Fibroblast of skin of back (primary cell): ENCODE measurements around the gene PTCRA.
A peak's percentile ranks its signal among the peaks of the same experiment; 100 is the strongest.
"Not testable (repeated sequence)": the region's sequence is repeated elsewhere in the genome, so short reads cannot be mapped to it uniquely, and the experiment has no call there.

Source experiments
- DNase-seq: peaks from one replicate; pipeline ENCODE4 v3.0.0-alpha.2; 2013

Gene PTCRA

DNA sequence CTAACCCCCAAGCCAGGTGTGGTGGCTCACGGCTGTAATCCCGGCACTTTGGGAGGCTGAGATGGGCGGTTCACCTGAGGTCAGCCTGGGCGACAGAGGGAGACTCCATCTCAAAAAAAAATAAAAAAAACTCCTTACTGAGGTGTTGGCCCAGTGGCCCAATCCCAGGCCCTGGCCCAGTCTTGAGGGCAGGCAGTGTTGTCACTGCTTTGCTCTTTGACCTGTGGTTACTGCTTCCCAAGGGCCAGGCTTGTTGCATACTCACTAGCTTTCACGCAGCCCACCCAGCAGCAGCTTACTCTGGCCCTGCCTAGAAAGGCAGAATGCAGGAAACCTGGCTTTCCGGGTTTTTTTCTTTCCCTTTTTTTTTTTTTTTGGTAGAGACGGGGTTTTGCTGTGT is 26.6 kb downstream of the PTCRA start:
- DNase-seq: no peak

DNA sequence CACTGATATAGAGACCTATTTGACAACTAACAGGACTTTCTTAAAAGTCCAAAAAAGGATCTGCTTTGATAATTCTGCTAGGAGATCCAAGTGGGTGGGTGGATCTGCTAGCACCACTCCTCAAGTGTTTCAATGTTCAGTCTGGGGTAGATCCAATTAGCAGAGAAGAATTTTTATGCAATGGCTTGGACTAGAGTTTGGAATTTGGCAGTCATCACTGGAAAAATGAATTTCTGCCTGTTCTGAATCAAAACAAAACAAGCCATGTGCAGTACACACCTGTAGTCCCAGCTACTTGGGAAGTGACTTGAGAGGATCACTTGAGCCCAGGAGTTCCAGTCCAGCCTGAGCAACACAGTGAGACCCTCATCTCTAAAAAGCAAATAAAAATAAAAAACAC is 32.1 kb downstream of the PTCRA start:
- DNase-seq: no peak

DNA sequence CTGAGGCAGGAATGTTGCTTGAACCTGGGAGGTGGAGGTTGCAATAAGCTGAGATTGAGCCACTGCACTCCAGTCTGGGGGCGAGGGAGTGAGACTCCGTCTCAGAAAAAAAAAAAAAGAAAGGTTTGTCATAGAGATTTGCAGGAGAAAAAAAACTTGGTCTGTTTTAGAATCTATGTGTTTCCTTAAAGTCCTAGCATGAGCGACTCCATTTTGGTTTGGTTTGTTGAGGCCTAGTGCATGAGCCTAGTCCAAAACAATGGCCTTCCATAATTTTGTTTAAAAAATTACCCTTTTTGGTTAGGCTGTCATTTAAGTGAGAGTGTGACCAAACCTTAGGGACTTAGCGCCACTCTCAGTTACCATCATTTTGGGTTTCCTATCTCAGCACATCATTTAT is 36.5 kb downstream of the PTCRA start:
- no peak for DNase-seq

DNA sequence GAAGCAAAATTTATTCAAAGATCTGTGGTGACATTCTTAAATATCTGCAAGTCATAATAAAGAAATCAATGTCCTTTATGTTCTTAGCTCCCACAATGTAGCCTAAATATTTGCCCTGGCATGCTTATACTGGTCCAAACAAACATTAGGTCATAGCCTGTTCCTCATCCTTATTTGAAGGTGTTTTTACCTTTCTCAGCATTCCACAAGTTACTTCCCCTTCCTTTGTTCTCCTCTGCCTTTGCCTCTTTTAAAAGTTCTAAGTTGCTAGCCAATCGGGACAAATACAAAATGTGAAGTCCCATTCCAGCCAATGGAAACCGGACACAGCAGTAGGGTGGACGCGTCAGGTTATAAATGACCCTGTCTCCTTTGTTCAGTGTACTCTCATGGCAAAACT is 38.6 kb downstream of the PTCRA start:
- not testable (repeated sequence) for DNase-seq

DNA sequence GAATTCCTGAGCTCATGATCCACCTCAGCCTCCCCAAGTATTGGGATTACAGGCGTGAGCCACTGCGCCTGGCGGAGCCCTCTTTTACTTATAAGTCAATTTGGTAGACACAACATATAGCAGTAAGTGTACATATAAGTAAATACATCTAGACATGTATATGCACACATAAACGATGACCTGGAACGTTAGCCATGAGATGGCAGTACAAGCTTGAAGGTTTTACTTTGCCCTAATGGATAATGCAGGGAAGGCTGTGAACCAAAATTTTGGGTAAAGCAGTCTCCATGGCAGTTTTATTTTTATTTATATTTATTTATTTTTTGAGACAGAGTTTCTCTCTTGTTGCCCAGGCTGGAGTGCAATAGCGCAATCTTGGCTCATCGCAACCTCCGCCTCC is 42.3 kb downstream of the PTCRA start:
- DNase-seq: no peak

DNA sequence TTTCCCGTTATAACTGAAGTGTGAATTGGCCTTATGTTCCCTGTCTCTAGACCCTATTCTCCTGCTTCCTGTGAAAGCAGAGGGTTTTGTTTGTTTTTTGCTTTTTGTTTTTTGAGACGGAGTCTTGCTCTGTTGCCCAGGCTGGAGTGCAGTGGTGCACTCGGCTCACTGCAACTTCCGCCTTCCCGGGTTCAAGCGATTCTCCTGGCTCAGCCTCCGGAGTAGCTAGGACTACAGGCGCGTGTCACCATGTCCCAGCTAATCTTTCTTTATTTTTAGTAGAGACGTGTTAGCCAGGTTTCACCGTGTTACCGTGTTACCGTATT is 44.0 kb downstream of the PTCRA start:
- no peak for DNase-seq

DNA sequence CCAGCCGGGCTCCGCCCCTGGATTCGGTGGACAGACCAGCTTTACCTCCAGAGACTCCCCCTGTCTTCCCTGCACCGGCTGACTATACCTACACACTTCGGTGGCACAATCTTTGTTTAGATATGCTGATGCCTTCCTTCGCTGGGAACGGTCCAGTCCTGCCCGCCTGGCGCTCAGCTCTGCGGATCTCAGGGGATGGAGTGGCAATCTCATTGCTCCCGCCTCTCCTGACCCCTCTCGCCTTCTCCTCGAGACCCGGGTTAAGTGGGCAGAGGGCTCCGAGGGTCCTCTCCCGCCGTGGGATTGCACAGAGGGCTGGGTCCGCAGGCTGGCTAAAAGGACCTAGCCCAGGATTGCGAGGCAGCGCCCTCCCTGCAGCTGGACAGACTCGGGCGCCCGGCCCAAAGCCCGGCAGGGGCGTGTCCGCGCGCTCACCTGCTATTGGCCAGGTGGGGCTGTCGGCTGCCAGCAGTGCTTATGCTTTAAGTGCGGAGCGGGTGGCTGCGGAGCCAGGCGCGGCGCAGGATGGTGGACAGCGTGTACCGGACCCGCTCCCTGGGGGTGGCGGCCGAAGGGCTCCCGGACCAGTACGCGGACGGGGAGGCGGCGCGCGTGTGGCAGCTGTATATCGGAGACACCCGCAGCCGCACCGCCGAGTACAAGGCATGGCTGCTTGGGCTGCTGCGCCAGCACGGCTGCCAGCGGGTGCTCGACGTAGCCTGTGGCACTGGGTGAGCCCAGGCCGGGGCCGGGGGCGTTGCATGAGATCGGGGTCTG is 44.6 kb downstream of the PTCRA start, which contains the start of gene GNMT:
GNMT (plus strand) TSS at position 512 of the 777 bp plus-strand sequence; CDS start at position 526, 14 bp downstream.
- no peak for DNase-seq

DNA sequence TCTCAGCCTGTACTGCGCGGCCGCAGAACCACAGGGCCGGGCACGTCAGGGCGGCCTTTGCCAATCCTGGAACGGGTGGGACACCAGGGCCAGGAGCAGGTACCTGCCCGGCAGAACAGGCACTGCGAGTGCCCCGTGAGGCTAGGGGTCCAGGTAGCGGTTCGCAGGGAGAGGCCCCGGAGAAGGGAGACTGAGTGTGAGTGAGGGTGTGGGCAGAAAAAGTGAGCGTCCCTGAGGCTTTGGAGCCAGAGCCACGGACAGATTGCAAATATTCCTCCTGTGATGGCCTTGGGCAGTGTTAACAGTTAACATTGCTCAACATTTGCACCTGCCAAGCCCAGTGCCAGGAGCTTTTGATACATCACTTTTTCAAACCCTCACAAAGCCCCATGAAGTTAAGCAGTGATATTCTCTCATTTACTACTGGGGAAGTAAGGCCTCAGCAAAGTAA is 45.2 kb downstream of the PTCRA start:
- no peak for DNase-seq

DNA sequence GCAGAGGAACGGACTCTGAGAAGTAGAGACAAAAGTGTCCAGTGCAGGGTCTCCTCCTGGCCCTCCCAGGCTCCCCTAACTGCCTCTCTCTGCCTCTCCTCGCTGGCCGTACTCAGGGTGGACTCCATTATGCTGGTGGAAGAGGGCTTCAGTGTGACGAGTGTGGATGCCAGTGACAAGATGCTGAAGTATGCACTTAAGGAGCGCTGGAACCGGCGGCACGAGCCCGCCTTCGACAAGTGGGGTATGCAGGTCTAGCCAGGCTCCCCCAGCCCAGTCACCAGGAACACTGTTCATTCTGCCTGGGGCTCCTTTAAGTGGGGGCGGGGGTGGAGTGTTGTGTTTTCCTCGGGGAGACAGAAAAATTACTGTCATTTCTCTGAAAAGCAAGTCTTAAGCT is 46.2 kb downstream of the PTCRA start:
- no peak for DNase-seq

DNA sequence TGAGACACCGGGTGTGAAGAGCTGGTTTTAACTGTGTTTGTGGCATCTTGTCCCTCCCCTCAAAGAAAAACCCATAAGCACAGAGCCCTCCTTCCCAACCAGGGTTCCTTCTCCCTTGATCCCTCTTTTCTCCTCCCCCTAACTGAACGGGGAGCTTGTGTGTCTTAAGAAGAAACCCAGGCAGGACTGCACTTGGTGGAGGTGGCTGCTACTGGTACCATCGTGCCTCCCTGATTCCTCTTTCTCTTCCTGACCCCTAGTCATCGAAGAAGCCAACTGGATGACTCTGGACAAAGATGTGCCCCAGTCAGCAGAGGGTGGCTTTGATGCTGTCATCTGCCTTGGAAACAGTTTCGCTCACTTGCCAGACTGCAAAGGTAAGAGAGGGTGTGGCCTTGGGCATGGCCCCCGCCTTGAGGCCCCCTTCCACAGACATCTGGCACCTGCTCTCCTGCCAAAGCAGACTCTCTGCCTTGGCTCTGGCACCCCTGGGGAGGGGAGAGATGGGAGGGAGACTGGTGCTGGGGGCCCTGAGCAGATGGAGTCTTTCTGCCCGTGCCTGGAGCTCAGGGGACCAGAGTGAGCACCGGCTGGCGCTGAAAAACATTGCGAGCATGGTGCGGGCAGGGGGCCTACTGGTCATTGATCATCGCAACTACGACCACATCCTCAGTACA is 46.8 kb downstream of the PTCRA start:
- no peak for DNase-seq

DNA sequence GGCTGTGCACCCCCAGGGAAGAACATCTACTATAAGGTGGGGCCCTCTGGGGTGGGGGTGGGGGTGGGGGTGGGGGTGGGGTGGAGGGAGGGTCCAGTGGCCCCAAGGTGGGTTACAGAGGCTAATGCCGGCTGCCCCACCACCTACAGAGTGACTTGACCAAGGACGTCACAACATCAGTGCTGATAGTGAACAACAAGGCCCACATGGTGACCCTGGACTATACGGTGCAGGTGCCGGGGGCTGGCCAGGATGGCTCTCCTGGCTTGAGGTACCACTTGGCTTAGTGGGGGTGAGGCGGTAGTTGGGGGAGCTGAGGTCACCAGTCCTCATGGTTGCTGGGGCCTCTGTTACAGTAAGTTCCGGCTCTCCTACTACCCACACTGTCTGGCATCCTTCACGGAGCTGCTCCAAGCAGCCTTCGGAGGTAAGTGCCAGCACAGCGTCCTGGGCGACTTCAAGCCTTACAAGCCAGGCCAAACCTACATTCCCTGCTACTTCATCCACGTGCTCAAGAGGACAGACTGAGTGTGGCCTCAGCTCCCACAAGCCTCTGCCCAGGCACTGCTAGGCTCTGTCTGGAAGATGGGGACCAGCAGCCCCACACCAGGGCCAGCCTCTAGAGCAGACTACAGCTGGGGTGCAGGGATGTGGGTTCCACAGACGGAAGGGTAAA is 47.5 kb downstream of the PTCRA start:
- DNase-seq: no peak

DNA sequence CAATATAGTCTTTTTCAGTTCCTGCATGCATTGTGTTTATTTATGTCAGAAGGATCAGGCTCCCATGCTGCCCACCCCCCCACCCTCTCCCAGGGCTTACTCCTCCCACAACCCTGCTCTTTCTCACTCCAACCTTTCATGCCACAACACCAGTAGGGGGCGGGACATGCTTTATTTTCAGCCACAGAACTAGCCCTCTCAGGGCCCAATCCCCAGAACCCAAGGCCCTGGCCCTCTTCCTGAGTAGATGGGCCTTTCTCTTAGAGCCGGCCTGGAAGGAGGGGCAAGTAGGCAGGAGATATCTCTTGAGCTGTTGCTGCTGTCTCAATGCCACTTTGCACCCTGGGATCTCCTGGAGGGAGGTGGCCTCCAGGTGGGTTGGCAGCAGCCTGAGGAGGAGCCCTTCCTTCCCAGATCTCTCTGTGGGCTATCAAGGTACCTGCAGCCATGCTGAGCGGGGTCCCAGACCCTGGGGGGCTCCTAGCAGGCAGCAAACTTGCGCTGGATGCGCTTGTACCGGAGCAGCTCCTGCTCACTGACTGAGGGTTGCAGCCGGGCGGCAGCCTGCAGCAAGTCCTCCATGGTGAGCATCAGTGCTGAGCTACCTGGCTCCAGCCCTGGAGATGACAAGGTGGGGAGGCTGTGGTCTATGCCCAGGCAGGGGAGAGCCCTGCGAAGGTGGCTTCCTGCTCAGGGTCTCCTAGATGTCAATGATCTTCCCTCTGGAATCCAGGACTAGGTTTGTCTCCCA is 48.2 kb downstream of the PTCRA start:
- peak; percentile 59 for DNase-seq

DNA sequence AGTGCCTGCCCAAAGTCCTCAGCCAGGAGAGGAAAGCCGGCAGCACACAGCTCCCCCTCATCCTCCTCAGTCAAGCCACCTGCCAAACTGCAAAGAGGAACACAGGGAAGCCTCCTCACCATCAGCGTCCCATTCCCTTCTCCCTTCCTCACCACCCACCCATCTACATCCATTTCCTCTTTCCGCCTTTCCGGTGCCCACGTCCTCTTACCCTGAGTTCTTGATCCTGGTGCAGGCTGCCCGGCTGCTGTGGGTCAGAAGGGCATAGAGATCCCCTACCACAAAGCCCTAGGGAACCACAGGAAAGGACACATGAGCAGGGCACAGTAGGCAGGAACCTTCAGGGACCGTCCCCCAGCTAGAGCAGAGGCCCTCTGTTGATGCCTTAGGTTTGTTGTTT is 50.7 kb downstream of the PTCRA start:
- no peak for DNase-seq

DNA sequence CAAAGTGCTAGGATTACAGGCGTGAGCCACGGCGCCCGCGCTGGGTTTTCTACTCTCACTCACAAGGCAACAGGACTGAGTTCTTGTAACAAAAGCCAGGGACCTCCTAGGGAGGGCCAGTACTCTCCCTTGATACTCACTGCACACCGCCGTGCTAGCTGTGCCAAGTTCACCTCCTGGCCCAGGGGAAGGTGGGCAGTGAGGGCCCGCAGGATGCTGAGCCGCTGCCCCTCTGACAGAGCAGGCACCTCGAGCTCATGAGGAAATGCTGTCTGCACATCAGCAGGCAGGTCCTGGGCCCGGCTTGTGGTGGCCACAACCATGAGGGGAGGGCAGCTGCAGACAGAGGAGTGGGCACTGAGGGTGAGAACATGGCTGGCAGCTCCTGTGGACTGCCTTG is 51.4 kb downstream of the PTCRA start:
- no peak for DNase-seq

DNA sequence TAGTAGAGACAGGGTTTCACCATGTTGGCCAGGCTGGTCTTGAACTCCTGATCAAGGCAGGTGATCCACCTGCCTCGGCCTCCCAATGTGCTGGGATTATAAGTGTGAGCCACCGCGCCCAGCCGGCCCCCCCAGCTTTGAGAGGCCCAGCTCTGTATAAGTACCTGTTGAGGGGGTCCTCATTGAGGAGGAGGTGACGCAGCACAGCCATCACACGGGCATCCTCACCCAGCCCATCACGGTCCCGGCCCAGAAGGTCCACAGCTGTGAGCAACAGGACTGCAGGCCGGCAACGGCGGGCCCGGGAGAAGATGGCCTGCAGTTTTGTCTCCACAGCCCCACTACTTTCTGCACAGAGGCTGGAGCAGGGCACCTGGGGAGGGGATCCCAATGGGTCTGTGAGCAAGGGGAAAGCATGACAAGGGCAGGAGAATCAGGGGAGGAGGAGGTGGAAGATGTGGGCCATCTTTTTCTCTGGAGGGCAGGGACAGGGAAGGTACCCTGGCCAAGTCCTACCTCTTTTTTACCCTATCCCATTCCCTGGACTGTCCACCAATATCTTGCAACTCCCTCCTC is 52.4 kb downstream of the PTCRA start:
- DNase-seq: no peak

DNA sequence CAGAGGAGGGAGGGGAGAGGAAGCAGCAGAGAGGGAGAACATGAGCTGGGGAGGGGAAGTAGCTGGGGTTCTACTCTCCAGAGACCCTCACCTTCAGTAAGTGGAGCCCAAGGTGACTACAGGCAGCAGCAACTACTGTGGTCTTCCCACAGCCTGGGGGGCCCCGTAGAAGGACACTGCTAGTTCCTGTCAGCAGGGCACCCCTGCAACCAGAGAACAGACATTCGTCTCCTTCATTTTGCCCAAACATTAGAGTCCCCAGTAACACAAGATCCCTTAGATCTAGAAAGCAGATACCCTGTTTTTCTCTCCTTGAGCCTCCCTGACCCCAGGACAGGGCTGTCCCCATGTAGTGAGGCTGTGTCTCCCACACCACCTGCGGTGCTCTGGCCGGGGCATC is 52.9 kb downstream of the PTCRA start:
- DNase-seq: no peak

DNA sequence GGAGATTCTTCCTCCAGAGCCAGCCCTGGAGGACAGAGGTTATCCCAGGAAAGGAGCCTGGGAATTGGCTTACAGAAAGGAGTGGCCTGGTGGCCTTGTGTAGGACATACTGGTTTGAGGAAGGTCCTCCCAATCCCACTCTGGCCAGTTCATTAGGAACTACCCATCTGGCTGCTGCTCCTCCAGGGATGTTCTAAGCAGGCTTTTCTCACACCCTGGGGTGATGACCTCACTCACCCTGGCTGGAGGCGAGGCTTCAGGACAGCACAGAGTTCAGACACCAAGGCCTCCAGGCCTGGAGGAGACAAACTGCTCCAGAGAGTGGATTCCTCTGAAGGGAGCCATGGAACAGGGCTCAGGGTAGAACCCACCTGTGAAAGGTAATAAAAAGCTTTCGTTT is 53.6 kb downstream of the PTCRA start:
- DNase-seq: no peak

DNA sequence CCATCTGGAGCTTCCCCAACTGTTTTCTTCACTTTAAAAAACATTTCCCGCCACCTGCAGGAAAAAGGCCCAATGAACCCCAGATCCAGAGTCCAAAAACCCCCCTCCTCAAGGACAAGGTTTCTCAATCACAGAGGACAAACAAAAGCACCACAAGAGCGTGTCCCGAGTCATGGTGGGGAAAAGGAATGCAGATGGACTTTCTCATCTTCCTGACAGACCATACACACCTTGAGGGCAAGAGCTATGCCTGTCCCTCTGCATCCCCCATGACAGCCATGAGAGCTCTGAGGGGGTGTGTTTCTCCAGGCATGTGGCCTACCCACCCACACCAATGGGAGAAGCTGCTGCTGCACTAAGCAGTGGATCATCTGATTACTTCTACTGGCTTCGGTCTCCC is 54.1 kb downstream of the PTCRA start:
- DNase-seq: no peak

DNA sequence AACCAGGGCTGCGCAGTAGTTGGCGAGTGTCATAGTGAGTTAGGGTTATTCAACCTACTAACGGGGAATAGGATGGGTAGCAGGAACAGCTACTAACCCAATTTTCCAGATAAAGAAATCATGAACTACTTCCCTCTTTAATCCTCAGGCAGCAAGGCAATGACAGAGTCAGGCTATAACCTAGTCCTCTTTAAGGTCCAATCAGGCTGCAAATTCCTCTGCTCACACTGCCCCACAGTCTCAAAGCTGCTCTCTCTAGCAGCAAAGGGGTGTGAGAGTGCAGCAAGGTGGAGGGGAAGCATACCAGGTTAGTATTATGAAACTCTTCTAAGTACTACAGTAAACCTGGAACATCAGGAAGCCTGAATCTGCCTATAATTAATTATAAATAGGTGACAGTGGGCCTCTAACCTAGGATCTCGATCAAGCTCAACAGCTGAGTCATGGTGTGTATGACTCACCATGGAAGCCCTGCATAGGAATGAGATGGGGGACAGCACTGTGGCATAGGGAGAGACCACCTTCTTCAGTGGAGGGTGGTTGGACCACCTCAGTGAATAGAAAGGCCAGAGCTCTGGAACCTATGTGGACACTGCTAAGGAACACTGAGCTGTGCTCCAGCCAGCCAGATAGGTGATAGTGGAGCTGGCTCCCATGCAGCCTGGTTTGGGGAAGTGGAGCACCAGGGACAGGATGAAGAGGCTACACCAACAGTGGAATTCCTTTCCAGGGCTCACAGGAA is 55.2 kb downstream of the PTCRA start:
- peak; percentile 56 for DNase-seq

DNA sequence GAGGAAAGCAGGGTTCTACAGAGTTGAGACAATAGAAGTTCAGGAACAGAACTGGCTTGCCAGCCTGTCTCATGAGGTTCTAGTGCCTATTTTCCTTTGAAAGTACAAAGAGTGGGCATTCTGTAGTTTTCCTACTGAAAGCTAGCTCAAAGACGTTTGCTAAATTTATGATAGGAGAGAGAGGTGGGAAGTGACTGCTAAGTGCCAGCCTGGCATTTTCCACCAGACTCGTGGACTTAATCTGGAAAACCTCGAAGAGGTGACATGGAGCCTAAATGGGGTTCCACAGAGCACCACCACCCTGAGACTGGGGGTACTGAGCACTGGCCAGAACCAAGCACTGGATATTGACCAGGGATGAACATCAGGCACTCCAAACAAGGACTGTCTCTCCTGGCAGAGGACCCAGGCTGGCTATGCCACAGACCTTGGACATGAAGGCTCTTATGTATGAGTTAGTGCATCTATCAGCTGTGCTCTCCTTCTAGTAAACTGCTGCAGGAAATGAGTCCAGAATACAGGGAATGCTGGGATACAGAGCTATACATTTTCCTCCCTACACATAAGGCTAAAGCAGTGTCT is 56.0 kb downstream of the PTCRA start:
- DNase-seq: no peak

DNA sequence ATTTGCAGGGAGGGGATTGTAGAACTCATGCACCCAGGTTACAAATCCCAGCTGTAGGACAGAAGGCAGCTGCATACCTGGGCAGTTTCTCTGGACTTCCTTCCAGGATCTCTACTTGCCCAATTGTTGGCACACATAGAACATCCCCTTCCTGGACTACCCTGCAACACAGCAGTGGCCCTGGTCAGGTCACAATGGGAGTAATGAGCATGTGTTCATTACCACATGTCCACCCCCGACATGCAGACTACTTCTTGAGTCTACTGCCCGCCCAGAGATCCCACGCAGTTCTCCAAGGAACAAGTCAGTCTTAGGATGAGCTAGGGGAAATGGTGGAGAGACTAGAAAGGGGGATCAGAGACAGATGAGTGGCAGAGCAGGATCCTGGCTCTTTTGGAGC is 58.1 kb downstream of the PTCRA start:
- no peak for DNase-seq
